IMR-90 (cell line): ENCODE data around the gene DLGAP4. TPM values are rescaled to one million over a fixed set of nuclear protein-coding genes. Genes with fewer than 3 reads are reported as not detected.

Experiments
- ATAC-seq: fragments of 200-7000 bp; cut with Tn5 transposase; 2 replicates; pipeline ENCODE4 v1.9.1; 2020; ENCODE audit warnings: low read depth, mild to moderate bottlenecking, moderate library complexity
- BruUV-seq: library from RNA; stranded (reverse); fragments of 400-500 nt; replicated peaks from 2 replicates; lab custom pipeline; 2021; lab: Mats Ljungman, UMichigan
- CTCF ChIA-PET: fragments of 300-600 bp; formaldehyde crosslinking; extraction: SDS; loops from one replicate; lab custom pipeline; 2021; ENCODE audit warnings: antibody characterized with exemption; lab: Yijun Ruan, JAX
- POLR2A ChIA-PET: fragments of 300-600 bp; sonication (Branson Sonifier 250); formaldehyde crosslinking; loops from one replicate; lab custom pipeline; 2022; ENCODE audit warnings: antibody characterized with exemption; ENCODE audit not compliant: unreplicated experiment; lab: Charles Lee
- DNase-seq: peaks from one replicate; pipeline ENCODE4 v3.0.0; 2013
- H2AFZ ChIP-seq: replicated peaks from 2 replicates; pipeline ENCODE3; 2013; ENCODE audit warnings: low read length, mild to moderate bottlenecking; ENCODE audit not compliant: poor library complexity
- H2AK5ac ChIP-seq: 2 replicates; pipeline ENCODE4 v1.6.1; 2013; ENCODE audit warnings: low read depth, low read length, inconsistent platforms
- H2AK9ac ChIP-seq: replicated peaks from 2 replicates; pipeline ENCODE3; 2013; ENCODE audit warnings: mild to moderate bottlenecking, low read depth, low read length, moderate library complexity; ENCODE audit not compliant: poor library complexity
- H2BK120ac ChIP-seq: 2 replicates; pipeline ENCODE4 v1.6.1; 2013; ENCODE audit warnings: low read depth, low read length, inconsistent platforms
- H2BK15ac ChIP-seq: 3 replicates; pipeline ENCODE4 v1.6.1; 2013; ENCODE audit warnings: low read depth, low read length, inconsistent platforms
- H2BK20ac ChIP-seq: 2 replicates; pipeline ENCODE4 v1.6.1; 2013; ENCODE audit warnings: low read depth, mild to moderate bottlenecking, inconsistent platforms, low read length, moderate library complexity
- H2BK5ac ChIP-seq: 2 replicates; pipeline ENCODE4 v1.6.1; 2013; ENCODE audit warnings: mild to moderate bottlenecking, low read depth, low read length, inconsistent platforms; ENCODE audit not compliant: poor library complexity, severe bottlenecking
- H3K14ac ChIP-seq: replicated peaks from 2 replicates; pipeline ENCODE4 v1.6.1; 2013; ENCODE audit warnings: low read depth, low read length, inconsistent platforms
- H3K18ac ChIP-seq: 2 replicates; pipeline ENCODE4 v1.6.1; 2013; ENCODE audit warnings: low read depth, low read length, control low read depth
- H3K23ac ChIP-seq: 2 replicates; pipeline ENCODE4 v1.6.1; 2013; ENCODE audit warnings: low read depth, low read length, inconsistent platforms
- H3K27ac ChIP-seq: 2 replicates; pipeline ENCODE4 v1.5.1; 2013; ENCODE audit warnings: mild to moderate bottlenecking, control low read depth, low read length; ENCODE audit not compliant: insufficient read depth
- H3K27me3 ChIP-seq: 2 replicates; pipeline ENCODE4 v1.6.1; 2013; ENCODE audit warnings: low read length; ENCODE audit not compliant: control insufficient read depth, insufficient read depth
- H3K36me3 ChIP-seq: 2 replicates; pipeline ENCODE4 v1.6.1; 2013; ENCODE audit warnings: low read length, mixed read lengths; ENCODE audit not compliant: control insufficient read depth, insufficient read depth
- H3K4ac ChIP-seq: 2 replicates; pipeline ENCODE4 v1.6.1; 2013; ENCODE audit warnings: low read depth, low read length, inconsistent platforms
- H3K4me1 ChIP-seq: 2 replicates; pipeline ENCODE4 v1.6.1; 2013; ENCODE audit warnings: low read length, mixed read lengths; ENCODE audit not compliant: control insufficient read depth, insufficient read depth
- H3K4me2 ChIP-seq: 2 replicates; pipeline ENCODE4 v1.6.1; 2013; ENCODE audit warnings: low read depth, mild to moderate bottlenecking, control low read depth, low read length, moderate library complexity
- H3K4me3 ChIP-seq: 2 replicates; pipeline ENCODE4 v1.5.1; 2013; ENCODE audit warnings: low read depth, mild to moderate bottlenecking, control low read depth, low read length, moderate library complexity; ENCODE audit not compliant: insufficient read depth
- H3K56ac ChIP-seq: 2 replicates; pipeline ENCODE4 v1.6.1; 2013; ENCODE audit warnings: low read length, inconsistent platforms; ENCODE audit not compliant: insufficient read depth; ENCODE audit errors: extremely low read depth
- H3K79me1 ChIP-seq, 2 experiments: 2 replicates each; pipeline ENCODE4 v1.6.1; 2013; ENCODE audit warnings: low read length in 2 of 2, inconsistent platforms in 1 of 2, low read depth in 1 of 2
- H3K9ac ChIP-seq: 2 replicates; pipeline ENCODE4 v1.6.1; 2013; ENCODE audit warnings: low read depth, low read length, control low read depth
- H3K9me1 ChIP-seq: 2 replicates; pipeline ENCODE4 v1.6.1; 2013; ENCODE audit warnings: low read length, inconsistent platforms; ENCODE audit not compliant: insufficient read depth
- H3K9me3 ChIP-seq: 2 replicates; pipeline ENCODE4 v1.6.1; 2013; ENCODE audit warnings: low read length; ENCODE audit not compliant: control insufficient read depth, insufficient read depth
- H4K20me1 ChIP-seq: 2 replicates; pipeline ENCODE4 v1.6.1; 2013; ENCODE audit warnings: low read length, inconsistent platforms; ENCODE audit not compliant: insufficient read depth
- H4K5ac ChIP-seq: 2 replicates; pipeline ENCODE4 v1.6.1; 2013; ENCODE audit warnings: mild to moderate bottlenecking, low read depth, low read length, control low read depth
- H4K8ac ChIP-seq, 2 experiments: 2 replicates each; pipeline ENCODE4 v1.6.1; 2013; ENCODE audit warnings: low read depth in 2 of 2, low read length in 2 of 2, control low read depth in 1 of 2, inconsistent platforms in 1 of 2
- H4K91ac ChIP-seq: 2 replicates; pipeline ENCODE4 v1.6.1; 2013; ENCODE audit warnings: low read depth, low read length, inconsistent platforms; ENCODE audit not compliant: insufficient read depth
- BHLHE40 ChIP-seq: fragments of 150-350 bp; IDR thresholded peaks from 2 replicates; pipeline ENCODE4 v1.6.1; 2016; ENCODE audit warnings: mild to moderate bottlenecking, low read depth, low read length
- CEBPB ChIP-seq: IDR thresholded peaks from 2 replicates; pipeline ENCODE4 v1.6.1; 2012; ENCODE audit warnings: low read depth, low read length, improper control_type of control experiment
- CHD1 ChIP-seq: IDR thresholded peaks from 2 replicates; pipeline ENCODE4 v1.6.1; 2012; ENCODE audit warnings: low read depth, low read length, improper control_type of control experiment
- CTCF ChIP-seq: conservative IDR thresholded peaks from 2 replicates; pipeline ENCODE4 v1.5.1; 2012; ENCODE audit warnings: mild to moderate bottlenecking, low read depth, low read length, improper control_type of control experiment
- FOS ChIP-seq: fragments of 150-350 bp; IDR thresholded peaks from 2 replicates; pipeline ENCODE4 v1.6.1; 2016; ENCODE audit warnings: low read depth, low read length
- MAFK ChIP-seq: IDR thresholded peaks from 2 replicates; pipeline ENCODE4 v1.6.1; 2012; ENCODE audit warnings: low read depth, low read length, improper control_type of control experiment
- MAZ ChIP-seq: IDR thresholded peaks from 2 replicates; pipeline ENCODE4 v1.6.1; 2012; ENCODE audit warnings: low read depth, mild to moderate bottlenecking, low read length, improper control_type of control experiment, moderate library complexity, borderline replicate concordance
- MXI1 ChIP-seq: IDR thresholded peaks from 2 replicates; pipeline ENCODE4 v1.6.1; 2012; ENCODE audit warnings: low read depth, mild to moderate bottlenecking, low read length, moderate library complexity, borderline replicate concordance
- POLR2A ChIP-seq: IDR thresholded peaks from 2 replicates; pipeline ENCODE4 v1.6.1; 2012; ENCODE audit warnings: mild to moderate bottlenecking, low read depth, low read length
- RAD21 ChIP-seq: IDR thresholded peaks from 2 replicates; pipeline ENCODE4 v1.6.1; 2012; ENCODE audit warnings: low read length, improper control_type of control experiment
- RCOR1 ChIP-seq: IDR thresholded peaks from 2 replicates; pipeline ENCODE4 v1.6.1; 2012; ENCODE audit warnings: mild to moderate bottlenecking, low read length, improper control_type of control experiment; ENCODE audit not compliant: insufficient replicate concordance
- RFX5 ChIP-seq: IDR thresholded peaks from 2 replicates; pipeline ENCODE4 v1.8.0; 2012; ENCODE audit warnings: low read depth, mild to moderate bottlenecking, low read length, moderate library complexity
- SMC3 ChIP-seq: fragments of 150-350 bp; IDR thresholded peaks from 2 replicates; pipeline ENCODE4 v1.6.1; 2016; ENCODE audit warnings: low read depth, mild to moderate bottlenecking, antibody characterized with exemption, low read length, moderate library complexity
- WGBS, 2 experiments: methylation state at CpG; one replicate each; pipeline versions ENCODE4 v1.1.5 to v1.1.7; 2013; ENCODE audit warnings: missing lambda C conversion rate in 2 of 2; ENCODE audit not compliant: insufficient read length in 1 of 2; ENCODE audit errors: extremely low coverage in 2 of 2; 5-methylcytosine and 5-hydroxymethylcytosine counted together
- dilution Hi-C: fragments of 300-500 bp; cut with HindIII; formaldehyde crosslinking; loops from one replicate; pipeline ENCODE4 v1.14.3; 2018; ENCODE audit warnings: low sequenced_read_pairs; ENCODE audit not compliant: unreplicated experiment
- in situ Hi-C: fragments of 300-500 bp; cut with MboI; formaldehyde crosslinking; loops from 3 replicates; pipeline ENCODE4 v1.14.3; 2019; ENCODE audit warnings: low sequenced_read_pairs, inconsistent platforms, mixed read lengths
- intact Hi-C: fragments of 100-400 bp; cut with micrococcal nuclease; formaldehyde crosslinking; loops from 2 replicates; pipeline ENCODE4 v1.10.0; 2022
- polyA plus RNA-seq, 3 experiments: library from polyadenylated mRNA; depleted of rRNA; stranded (reverse); fragments of >200 nt; gene quantifications; 2 replicates each; pipeline ENCODE4 v1.2.3, GENCODE V29; 2012; ENCODE audit warnings: low replicate concordance in 1 of 3
- total RNA-seq: library from RNA; depleted of rRNA; stranded (reverse); fragments of >200 nt; gene quantifications from 2 replicates; pipeline ENCODE4 v1.2.3, GENCODE V29; 2012
- TF ChIP-seq, protein P1 (sequence below): fragments of 150-350 bp; IDR thresholded peaks from 2 replicates; pipeline ENCODE4 v1.6.1; 2016; ENCODE audit warnings: low read depth, mild to moderate bottlenecking, low read length, moderate library complexity, borderline replicate concordance
- TF ChIP-seq, protein P2 (sequence below): fragments of 150-350 bp; IDR thresholded peaks from 2 replicates; pipeline ENCODE4 v1.6.1; 2017; ENCODE audit warnings: mild to moderate bottlenecking, antibody characterized with exemption, low read length, low read depth

Gene DLGAP4
- total and polyA plus RNA-seq, 2 of the 4 experiments (the other 2 are of a cell fraction) = 32.3 to 73.2 TPM

- Histone ChIP-seq H3K27me3 (peaks cover 30% of the 10 kb centered on the region), H4K8ac (no peak overlapping the region), H3K36me3 (no peaks in the 10 kb centered on the region), H3K56ac (no peak overlapping the region), H3K4me1 (no peaks in the 10 kb centered on the region), H2BK15ac (no peak overlapping the region), H2BK20ac (no peak overlapping the region), H3K23ac (no peak overlapping the region), H4K20me1 (no peaks in the 10 kb centered on the region), H2BK5ac (no peak overlapping the region), H3K4me2 (no peak overlapping the region), H3K9ac (no peak overlapping the region), H3K79me1 (no peaks in the 10 kb centered on the region), H3K14ac (no peak overlapping the region), H3K9me1 (no peaks in the 10 kb centered on the region), H4K5ac (no peak overlapping the region), H2AFZ (no peak overlapping the region), H4K91ac (no peak overlapping the region), H3K27ac (no peak overlapping the region), H2BK120ac (no peak overlapping the region), H3K18ac (no peak overlapping the region), H2AK5ac (no peak overlapping the region), H3K4me3 (no peak overlapping the region), H3K4ac (no peak overlapping the region), H2AK9ac (no peak overlapping the region), H3K9me3 (no peaks in the 10 kb centered on the region)
- BruUV-seq = no TSS peak
- TF ChIP-seq, protein P1, sequence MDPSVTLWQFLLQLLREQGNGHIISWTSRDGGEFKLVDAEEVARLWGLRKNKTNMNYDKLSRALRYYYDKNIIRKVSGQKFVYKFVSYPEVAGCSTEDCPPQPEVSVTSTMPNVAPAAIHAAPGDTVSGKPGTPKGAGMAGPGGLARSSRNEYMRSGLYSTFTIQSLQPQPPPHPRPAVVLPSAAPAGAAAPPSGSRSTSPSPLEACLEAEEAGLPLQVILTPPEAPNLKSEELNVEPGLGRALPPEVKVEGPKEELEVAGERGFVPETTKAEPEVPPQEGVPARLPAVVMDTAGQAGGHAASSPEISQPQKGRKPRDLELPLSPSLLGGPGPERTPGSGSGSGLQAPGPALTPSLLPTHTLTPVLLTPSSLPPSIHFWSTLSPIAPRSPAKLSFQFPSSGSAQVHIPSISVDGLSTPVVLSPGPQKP = no peak
- no peak for TF ChIP-seq MAZ
- no peak for TF ChIP-seq MXI1
- no peak for TF ChIP-seq FOS
- no peak for TF ChIP-seq RAD21
- no peak for TF ChIP-seq SMC3
- TF ChIP-seq, protein P2, sequence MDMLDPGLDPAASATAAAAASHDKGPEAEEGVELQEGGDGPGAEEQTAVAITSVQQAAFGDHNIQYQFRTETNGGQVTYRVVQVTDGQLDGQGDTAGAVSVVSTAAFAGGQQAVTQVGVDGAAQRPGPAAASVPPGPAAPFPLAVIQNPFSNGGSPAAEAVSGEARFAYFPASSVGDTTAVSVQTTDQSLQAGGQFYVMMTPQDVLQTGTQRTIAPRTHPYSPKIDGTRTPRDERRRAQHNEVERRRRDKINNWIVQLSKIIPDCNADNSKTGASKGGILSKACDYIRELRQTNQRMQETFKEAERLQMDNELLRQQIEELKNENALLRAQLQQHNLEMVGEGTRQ = no peak
- no peak for TF ChIP-seq POLR2A
- no peak for TF ChIP-seq CHD1
- TF ChIP-seq CEBPB = no peak
- no peak for TF ChIP-seq CTCF
- TF ChIP-seq MAFK = no peak
- no peak for TF ChIP-seq RCOR1
- no peak for TF ChIP-seq BHLHE40
- TF ChIP-seq RFX5 = no peak
- dilution Hi-C loops (no loop called here), in situ Hi-C loops (no loop called here), intact Hi-C loops (no loop called here)
- DNase-seq (no peak), ATAC-seq (no peak)
- ChIA-PET POLR2A (no interaction called here), CTCF (no interaction called here)
- 14% methylated on average over 1 of the region's 5 CpGs; no CpG with 5 or more reads in 1 of the 2 experiments for WGBS, 2 experiments
Observed at GRCh38 chr20:36391955-36392354, 85.8 kb downstream of the DLGAP4 start.
